CD4-positive, alpha-beta T cell treated with Interleukin-17A for 1 hour (primary cell): Measurements from ENCODE around the gene RPP14.
"Not testable (repeated sequence)": the region's sequence is repeated elsewhere in the genome, so short reads cannot be mapped to it uniquely, and the experiment has no call there.

Source experiments
- DNase-seq: peaks from one replicate; pipeline ENCODE4 v3.0.0-alpha.2; 2020

The RPP14 gene

DNA sequence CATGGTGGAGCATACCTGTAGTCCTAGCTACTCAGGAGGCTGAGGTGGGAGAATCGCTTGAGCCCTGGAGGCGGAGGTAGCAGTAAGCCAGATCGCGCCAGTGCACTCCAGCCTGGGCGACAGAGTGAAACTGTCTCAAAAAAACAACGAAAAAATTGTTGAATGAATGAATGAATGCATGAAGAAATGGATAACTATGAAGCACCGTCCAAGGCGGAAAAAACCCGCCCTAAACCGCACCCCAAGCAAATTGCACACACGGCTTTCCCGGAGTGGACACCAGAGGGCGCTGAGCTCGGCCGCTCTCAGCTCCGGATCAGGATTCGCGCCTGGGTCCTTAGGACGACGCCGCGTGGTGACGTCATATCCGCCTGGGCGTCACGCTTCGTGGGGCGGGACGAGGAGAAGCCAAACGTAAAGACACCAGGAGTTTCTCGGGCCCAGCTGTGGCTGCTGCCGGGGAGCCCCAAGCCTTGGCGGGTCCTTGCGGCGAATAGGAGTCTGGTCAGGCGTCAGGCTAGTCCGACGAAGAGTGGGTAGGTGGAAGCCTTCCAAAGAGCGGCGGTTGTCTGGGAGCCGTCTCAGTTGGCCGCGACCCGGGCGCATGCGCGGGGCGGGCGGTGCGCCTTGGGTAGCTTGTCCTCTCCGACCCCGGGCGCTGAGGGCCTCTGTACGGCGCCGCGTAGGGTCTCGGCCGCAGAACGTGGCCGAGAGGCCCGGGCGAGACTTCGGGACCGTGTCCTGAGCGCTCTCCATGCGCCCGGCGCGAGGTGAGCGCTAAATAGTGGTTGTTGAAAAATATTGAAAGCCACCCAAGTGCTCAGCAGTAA, at the start of gene RPP14, which contains the start of gene HTD2:
Gene RPP14 (plus strand): TSS at position 364 of the 830 bp plus-strand sequence. CDS start 4,085 bp downstream, outside the sequence.
Gene HTD2 (plus strand): TSS at position 639 of the 830 bp plus-strand sequence. CDS start 11,094 bp downstream, outside the sequence.
- DNase-seq = peak; percentile 97

DNA sequence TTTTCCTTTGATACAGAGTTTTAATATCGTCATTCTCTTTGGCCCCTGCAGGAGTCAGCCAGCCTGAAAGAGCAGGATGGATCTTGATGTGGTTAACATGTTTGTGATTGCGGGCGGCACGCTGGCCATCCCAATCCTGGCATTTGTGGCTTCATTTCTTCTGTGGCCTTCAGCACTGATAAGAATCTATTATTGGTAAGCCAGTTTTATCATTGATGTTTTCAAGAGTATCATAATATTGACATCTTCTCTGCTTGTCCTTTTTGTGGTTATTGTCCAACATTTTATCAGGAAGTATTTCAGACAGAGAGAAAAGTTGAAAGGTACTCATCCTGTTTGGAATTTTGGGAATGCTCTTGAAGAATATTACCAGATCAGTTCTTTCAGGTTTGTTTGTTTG, 49.5 kb upstream of the RPP14 start:
- DNase-seq = no peak

DNA sequence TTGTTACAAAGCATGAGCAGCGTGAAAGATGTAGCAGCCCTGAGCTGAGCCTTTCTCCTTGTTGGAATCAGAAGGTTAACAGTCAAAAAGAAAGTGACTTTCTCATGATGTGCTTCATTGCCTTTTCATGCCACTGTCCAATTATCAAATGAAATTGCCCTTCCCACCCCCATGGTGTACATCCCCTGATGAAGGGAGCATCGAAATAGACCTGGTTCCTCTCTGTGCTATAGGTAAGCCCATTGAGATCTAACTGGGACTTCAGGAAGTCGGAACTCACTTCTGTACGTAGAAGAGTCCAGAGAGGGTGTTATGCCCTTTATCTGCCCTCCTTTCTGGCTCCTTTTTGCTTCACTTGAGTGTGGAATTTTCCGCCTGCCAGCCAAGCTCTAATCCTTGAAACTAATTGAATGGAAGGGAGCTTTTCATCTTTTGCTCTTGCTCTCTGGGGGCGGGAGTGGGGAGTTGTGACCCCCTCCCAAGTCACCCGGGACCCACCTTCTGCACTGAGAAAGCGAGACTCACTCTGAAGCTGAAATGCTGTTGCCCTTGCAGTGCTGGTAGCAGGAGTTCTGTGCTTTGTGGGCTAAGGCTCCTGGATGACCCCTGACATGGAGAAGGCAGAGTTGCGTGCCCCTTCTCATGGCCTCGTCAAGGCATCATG, 47.5 kb upstream of the RPP14 start:
- no peak for DNase-seq

DNA sequence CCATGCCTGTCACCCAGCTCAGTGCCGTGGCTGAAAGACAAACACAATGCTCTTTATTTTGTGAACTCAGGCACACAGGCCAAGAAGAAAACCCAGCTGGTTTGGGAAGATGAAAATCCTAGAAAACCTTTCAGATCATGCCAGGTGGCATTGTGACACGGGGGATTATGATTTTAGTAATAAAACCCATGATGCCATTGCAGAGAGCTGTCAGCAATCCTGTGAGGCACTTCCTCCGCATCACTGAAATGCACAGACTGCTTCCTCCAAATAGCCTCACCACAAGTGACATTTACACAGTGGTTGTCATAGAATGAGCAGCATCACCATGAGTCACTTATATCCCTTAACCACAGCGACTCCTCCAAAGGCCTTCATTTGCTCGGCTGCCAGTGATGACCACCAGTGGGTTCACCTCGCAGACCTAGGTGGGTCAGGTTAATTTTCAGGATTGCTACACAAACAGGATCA, 45.7 kb upstream of the RPP14 start:
- no peak for DNase-seq

DNA sequence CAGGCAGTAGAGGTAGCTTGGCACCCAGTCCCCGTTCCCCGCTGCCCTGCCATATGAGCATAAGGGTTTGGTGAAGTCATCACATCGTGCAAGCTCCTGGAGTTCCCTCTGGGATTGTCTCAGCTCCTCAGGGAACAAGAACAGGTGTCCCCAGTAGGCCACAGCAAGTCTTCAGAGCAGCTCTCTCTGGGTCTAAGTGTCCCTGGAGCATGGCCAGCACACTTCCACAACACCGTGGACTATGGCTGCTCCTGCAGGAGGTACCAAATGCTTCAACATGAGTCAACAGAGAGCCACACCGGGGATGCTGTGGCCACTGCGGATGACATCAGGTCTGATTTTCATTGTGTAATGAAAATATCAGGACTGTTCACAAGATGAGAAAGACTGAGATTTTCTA, 45.3 kb upstream of the RPP14 start:
- no peak for DNase-seq

DNA sequence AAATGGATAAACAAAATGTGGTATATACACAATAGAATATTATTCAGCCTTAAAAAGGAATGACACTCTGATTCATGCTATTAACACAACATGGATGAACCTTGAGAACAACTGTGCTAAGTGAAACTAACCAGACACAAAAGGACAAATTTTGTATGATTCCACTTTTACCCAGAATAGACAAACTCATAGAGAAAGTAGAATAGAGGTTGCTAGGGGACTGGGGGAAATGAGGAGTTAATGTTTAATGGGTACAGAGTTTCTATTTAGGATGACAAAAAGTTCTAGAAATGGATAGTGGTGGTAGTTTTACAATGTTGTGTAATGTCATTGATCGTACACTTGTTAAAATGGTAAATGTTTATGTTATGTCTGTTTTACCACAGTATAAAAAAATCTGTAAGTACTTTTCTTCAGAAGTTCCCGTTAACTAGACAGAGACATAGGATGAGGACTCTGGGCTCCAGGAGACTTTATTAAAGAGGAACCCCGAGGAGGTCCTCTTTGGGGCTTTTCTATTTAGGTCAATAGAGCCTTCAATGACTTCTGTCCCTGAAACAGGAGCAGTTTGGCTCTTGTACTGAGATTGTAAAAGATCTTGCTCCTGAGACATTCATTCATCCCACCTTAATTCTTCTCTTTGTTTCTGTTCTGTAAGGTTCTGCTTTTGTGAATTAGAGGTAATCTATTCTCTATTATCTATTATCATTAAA, 43.9 kb upstream of the RPP14 start:
- no peak for DNase-seq

DNA sequence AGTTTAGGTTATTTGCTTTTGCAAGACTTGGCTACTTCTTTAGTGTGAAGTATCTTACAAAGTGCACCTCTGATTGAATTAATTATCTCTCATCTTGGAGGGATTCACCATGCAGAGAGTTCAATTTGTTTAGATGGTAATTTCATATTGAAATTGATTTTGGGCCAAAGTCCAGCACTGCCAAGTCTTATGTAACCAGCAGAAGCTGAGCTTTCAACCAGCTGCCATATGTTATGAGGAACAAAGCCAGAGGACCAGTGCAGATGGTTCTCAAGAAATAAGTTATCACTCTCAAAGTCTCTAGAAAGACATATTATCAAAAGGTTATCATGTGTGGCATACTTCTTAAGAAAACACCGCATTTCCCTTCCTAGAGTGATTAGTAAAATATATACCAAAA, 39.5 kb upstream of the RPP14 start:
- DNase-seq = no peak

DNA sequence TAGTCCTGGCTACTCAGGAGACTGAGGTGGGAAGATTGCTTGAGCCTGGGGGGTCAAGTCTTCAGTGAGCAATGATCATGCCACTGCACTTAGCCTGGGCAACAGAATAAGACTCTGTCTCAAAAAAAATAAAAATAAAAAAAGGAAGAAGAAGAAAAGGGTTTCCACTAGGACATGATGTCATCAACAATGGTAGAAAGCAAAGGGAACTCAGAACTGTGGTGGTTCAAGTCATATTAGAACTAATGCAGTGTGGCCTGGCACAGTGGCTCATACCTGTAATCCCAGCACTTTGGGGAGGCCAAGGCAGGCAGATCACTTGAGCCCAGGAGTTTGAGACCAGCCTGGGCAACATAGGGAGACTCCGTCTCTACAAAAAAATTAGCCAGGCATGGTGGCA, 38.5 kb upstream of the RPP14 start:
- DNase-seq = not testable (repeated sequence)

DNA sequence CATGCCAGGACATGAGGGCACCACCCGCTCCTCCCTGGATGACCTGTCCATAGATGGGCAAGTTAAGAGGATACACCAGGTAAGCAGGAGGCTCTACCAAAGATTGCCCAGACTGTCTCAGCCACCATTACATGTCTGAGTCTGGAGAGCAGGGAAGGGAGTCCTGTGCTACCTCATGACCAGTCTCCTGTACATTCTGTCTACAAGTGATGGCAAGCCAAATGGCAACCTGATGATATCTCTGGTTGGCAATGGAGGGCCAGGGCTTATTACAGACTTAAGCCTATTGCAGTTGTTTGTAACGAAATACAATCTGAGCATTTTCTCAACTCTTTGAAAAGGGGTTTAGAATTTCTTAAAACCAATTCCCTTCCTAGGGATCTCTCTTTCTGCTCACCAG, 36.7 kb upstream of the RPP14 start:
- no peak for DNase-seq

DNA sequence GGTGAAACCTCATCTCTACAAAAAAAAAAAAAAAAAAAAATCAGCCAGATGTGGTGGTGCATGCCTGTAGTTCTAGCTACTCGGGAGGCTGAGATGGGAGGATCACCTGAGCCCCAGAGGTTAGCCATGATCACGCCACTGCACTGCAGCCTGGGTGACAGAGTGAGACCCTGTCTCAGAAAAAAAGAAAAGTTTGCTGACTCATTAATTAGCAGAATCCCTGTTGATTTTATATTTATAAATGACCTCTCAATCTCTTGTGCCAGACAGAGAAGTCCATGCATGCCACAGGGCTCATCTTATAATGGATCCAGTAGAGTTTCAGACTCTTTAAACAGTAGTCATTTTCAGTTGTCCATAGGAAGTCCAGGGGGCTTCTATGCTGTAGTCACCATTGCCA, 35.6 kb upstream of the RPP14 start:
- no peak for DNase-seq

DNA sequence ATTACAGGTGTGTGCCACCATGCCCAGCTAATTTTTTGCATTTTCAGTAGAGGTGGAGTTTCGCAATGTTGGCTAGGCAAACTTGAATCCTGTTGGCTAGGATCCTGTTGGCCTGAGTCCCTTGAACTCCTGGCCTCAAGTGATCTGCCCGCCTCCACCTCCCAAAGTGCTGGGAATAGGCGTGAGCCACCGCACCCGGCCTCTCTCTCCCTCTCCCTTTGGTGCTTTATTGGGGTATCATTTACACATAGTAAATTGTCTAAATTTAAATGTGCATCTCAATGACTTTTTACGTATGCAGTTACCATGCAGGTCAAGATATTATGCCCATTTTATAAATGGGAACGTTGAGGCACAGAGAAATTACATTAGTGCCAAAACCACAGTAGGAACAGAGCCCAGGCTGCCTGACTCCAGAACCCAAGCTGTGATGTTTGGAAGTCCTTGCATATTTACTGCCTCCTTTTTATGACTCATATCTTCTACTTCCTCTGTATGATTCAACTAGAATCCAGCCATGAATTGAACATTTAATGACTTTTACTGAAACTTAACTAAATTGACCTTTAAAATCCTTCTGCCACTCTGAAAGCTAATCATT, 34.0 kb upstream of the RPP14 start:
- DNase-seq = no peak

DNA sequence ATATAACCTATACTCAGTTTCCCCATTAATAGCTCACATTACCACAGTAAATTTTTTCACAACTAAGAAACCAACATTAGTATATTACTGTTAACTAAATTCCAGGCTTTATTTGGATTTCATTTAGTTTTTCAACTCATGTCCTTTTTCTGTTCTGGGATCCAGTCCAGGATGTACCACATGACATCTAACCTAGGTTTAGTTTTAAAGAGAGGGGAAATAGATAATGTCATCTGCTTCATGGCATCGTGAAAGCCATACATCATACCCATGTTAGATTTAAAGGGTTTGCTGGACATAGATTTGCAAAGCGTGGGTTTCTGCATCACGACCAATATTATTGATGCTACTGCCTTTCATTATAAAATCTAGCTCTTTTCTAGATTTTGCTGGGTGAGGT, 33.2 kb upstream of the RPP14 start:
- DNase-seq = no peak

DNA sequence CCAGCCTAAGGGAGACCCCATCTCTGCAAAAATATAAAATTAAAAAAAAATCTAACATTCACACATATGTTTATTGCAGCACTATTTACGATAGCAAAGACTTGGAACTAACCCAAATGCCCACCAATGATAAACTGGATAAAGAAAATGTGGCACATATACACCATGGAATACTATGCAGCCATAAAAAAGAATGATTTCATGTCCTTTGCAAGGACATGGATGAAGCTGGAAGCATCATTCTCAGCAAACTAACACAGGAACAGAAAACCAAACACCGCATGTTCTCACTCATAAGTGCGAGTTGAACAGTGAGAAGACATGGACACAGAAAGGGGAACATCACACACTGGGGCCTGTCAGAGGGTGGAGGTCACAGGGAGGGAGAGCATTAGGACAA, 32.7 kb upstream of the RPP14 start:
- DNase-seq = not testable (repeated sequence)

DNA sequence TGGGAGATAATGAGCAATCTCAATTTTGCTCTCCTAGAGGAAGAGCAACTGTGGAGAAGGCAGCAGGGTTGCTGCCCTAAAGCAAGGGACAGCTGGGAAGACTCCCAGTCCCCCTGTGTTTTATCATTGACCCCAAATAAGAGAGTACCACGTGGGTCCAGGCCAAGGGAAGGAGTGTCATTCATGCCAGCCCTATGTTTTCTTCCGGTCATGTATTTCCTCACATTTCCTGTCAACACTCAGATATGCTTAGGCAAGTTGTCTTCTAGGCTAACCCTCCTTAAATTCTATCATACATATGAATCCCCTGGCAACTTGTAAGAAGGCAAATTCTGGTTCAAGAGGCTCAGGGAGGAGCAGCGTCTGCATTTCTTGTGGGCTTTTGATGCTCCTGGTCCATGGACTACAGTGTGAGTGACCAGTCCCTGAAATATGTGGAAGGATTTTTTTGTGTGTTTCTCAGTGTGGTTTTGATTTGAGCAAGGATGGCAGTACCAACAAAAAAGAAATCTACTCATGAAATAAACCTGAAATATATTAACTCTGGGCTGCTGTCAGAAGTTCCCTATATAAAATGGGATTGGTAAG, 31.9 kb upstream of the RPP14 start:
- no peak for DNase-seq

DNA sequence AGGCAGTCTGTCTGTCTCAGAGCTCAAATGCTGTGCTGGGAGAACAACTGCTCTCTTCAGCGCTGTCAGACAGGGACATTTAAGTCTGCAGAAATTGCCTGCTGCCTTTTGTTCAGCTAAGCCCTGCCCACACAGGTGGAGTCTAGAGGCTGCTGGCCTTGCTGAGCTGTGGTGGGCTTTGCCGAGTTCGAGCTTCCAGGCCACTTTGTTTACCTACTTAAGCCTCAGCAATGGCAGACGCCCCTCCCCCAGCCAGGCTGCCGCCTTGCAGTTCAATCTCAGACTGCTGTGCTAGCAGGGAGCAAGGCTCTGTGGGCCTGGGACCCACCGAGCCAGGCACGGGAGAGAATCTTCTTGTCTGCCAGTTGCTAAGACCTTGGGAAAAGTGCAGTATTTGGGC, 25.0 kb upstream of the RPP14 start:
- no peak for DNase-seq

DNA sequence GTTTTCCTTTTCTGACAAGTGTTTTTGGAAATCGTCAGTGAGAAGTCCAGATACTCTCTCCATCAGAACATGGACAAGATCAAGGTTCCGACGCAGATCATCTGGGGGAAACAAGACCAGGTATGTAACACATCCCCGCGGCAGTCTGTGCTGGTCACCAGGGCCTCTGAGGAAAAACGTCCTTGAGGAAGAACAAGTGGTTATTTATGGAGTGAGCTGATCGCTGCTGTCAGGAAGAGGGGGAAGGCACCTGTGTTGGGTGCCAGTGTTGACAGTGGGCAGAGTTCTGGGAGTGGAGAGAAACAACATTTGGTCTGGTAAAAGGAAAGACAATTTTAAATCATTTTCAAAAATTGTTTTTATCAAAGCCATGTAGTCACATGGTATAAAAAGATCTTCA, 20.7 kb upstream of the RPP14 start:
- DNase-seq = no peak

DNA sequence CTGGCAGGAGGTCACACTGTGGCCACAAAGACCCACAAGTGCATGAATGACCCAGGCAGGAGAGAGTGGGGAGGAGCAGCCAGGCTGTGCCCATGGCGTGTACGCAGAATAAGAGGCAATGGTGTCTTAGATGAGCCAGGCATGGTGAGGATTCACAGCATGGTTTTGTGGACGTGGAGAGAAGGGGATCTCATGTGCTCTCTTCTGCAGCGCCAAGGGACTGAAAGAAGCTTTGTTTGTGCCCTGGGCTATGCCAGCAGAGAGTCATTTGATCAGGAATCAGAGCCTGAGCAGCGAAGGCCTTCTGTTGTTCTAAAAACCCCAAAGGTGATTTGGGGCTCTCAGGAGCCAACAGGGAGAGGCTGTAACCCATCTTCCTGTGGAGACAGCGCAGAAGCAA, 18.7 kb upstream of the RPP14 start:
- no peak for DNase-seq

DNA sequence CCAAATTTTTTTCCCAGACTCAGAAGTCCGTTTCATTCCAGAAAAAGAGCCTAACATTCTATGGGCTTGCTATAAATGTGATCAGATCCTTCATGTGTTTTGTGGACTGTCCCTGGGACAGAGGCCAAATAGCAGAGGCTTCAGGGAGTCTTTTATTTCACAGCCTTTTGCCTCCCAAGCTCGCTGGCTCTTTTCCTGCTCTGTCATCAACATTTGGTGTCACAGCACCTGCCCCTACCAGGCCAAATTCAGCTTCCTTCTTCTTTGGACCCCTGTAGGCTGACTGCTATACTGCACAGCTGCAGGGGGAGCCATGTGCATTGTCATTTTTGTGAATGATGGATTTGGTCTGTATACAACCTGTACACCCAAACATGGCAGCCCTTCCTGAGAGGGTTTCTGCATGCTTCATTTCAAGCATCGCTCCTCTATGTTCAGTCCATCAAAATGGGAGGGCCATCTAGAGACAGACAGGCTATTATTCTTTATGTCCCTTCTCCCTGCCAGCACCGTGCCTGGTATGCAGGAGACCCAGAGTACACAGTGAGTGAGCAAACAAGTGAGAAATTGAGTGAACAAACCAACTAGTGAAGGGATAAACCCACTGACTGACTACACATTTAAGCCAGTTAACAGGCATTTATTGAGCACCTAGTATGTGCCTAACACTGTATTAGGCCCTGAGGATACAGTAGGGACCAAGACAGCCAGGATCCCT, 17.9 kb upstream of the RPP14 start:
- DNase-seq = no peak

DNA sequence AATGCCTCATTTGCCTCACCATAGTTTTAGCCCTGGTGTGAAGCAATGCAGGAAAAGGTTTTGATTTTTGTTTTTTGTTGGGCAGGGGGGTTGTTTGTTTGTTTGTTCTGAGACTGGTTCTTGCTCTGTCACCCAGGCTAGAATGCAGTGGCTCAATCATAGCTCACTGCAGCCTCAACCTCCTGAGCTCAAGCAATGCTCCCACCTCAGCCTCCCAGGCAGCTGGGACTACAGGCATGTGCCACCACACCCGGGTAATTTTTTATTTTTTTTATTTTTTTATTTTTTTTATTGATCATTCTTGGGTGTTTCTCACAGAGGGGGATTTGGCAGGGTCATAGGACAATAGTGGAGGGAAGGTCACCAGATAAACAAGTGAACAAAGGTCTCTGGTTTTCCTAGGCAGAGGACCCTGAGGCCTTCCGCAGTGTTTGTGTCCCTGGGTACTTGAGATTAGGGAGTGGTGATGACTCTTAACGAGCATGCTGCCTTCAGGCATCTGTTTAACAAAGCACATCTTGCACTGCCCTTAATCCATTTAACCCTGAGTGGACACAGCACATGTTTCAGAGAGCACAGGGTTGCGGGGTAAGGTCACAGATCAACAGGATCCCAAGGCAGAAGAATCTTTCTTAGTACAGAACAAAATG, 17.0 kb upstream of the RPP14 start:
- DNase-seq = not testable (repeated sequence)

DNA sequence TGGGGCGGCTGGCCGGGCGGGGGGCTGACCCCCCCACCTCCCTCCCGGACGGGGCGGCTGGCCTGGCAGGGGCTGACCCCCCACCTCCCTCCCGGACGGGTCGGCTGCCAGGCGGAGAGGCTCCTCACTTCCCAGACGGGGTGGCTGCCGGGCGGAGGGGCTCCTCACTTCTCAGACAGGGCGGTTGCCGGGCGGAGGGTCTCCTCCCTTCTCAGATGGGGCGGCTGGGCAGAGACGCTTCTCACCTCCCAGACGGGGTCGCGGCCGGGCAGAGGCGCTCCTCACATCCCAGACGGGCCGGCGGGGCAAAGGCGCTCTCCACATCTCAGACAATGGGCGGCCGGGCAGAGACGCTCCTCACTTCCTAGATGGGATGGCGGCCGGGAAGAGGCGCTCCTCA, 15.6 kb upstream of the RPP14 start:
- not testable (repeated sequence) for DNase-seq

DNA sequence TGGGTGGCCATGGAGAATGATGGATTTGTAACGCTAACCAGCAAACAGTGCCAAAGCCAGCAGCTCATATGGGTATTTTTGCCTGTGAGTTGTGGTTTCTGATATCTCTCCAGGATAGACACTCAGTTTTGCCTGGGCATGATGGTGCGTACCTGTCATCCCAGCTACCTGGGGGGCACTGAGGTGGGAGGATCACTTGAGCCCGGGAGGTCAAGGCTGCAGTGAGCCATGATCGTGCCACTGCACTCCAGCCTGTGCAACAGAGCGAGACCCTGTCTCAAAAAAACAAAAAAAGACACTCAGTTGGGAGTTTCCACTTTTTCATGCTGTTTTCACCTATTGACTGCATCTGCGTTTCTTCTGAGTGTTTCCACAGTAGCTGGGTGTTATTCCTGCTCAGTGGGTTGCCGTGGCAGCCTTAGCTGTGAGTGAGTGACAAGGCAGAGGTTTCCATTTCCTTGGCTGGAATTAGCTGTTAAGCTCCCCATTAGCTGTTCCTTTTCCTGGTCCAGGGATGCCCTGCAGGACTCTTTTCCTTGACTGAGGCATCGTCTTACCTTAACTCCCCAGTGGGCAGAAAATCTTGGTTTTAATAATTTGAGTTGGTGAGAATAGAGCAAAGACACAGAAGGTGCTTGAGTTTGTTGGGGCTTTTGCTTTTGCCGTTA, 14.2 kb upstream of the RPP14 start:
- no peak for DNase-seq
